Stimulated activated memory B cell treated with anti-CD40 and anti-IgM and Interleukin-4, amounts not matched to agents 10 μg/mL and 1 μg/mL and 100 μg/mL, for 72 hours (primary cell): ENCODE results near the gene SRD5A3.

Source experiments
- ATAC-seq: fragments of 150-1000 bp; cut with Tn5 transposase; 2 replicates; pipeline ENCODE4 v1.10.0; 2021
- H3K27ac Mint-ChIP-seq: one replicate; pipeline ENCODE4 v1.8.0; 2022; ENCODE audit warnings: mild to moderate bottlenecking, mixed read lengths
- H3K27me3 Mint-ChIP-seq: one replicate; pipeline ENCODE4 v1.8.0; 2022; ENCODE audit warnings: mixed read lengths
- H3K36me3 Mint-ChIP-seq: one replicate; pipeline ENCODE4 v1.8.0; 2022; ENCODE audit warnings: mixed read lengths
- H3K4me1 Mint-ChIP-seq: one replicate; pipeline ENCODE4 v1.8.0; 2022; ENCODE audit warnings: mixed read lengths
- H3K4me3 Mint-ChIP-seq: one replicate; pipeline ENCODE4 v1.8.0; 2022; ENCODE audit warnings: mild to moderate bottlenecking, moderate library complexity, mixed read lengths
- H3K9me3 Mint-ChIP-seq: one replicate; pipeline ENCODE4 v1.8.0; 2022; ENCODE audit warnings: mixed read lengths

Gene SRD5A3

GRCh38 chr4:55399581-55399980, 53.5 kb downstream of the SRD5A3 start:
- peak overlapping the region; percentile 59 for H3K4me3 Mint-ChIP-seq
- peaks cover 46% of the 10 kb centered on the region for H3K4me1 Mint-ChIP-seq
- peaks cover 37% of the 10 kb centered on the region for H3K36me3 Mint-ChIP-seq
- H3K27me3 Mint-ChIP-seq, result no peaks in the 10 kb centered on the region
- no peak overlapping the region for H3K27ac Mint-ChIP-seq
- no peak for ATAC-seq
- no peaks in the 10 kb centered on the region for H3K9me3 Mint-ChIP-seq

DNA sequence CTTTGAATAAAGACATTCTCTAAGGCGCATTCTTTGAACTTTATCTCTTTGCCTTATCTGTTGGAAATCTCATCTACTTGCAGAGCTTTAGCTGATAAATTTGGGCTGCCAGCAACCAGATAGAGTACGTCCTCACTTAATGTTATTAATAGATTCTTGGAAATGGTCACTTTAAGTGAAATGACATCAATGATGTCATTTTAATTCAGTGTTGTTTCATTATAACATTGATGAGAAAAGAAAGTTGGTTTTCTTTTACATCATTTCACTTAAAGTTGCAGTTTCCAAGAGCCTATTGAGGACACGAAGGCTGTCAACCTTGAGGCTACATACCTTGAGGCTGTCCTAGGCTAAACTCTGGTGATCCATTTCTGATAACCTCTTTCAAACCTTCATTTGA, 59.0 kb downstream of the SRD5A3 start:
- Mint-ChIP-seq H3K27ac (no peak overlapping the region), H3K9me3 (no peaks in the 10 kb centered on the region), H3K4me3 (no peak overlapping the region), H3K4me1 (peaks cover 44% of the 10 kb centered on the region), H3K27me3 (no peaks in the 10 kb centered on the region), H3K36me3 (peaks cover 38% of the 10 kb centered on the region)
- ATAC-seq, result no peak

DNA sequence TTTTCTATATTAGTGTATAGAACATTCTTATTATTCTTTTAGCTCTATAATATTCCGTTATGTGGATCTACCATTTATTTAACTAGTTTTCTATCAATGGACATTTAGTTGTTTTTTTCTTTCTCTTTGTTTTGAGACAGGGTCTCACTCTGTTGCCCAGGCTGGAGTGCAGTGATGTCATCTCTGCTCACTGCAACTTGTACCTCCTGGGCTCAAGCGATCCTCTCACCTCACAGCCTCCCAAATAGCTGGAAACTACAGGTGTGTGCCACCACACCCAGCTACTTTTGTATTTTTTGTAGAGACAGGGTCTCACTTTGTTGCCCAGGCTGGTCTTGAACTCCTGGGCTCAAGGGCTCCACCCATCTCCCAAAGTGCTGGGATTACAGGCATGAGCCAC, 60.5 kb downstream of the SRD5A3 start:
- H3K9me3 Mint-ChIP-seq, result no peaks in the 10 kb centered on the region
- H3K27ac Mint-ChIP-seq, result peak overlapping the region; percentile 13

GRCh38 chr4:55407119-55407518, 61.1 kb downstream of the SRD5A3 start:
- Mint-ChIP-seq H3K4me3 (no peak overlapping the region), H3K36me3 (peaks cover 33% of the 10 kb centered on the region), H3K9me3 (no peaks in the 10 kb centered on the region), H3K27me3 (no peaks in the 10 kb centered on the region), H3K4me1 (peaks cover 38% of the 10 kb centered on the region), H3K27ac (no peak overlapping the region)
- ATAC-seq, result no peak

More for the DNA sequence above, 60.5 kb downstream of the SRD5A3 start:
- ATAC-seq, result no peak
- Mint-ChIP-seq H3K27me3 (no peaks in the 10 kb centered on the region), H3K4me1 (peaks cover 38% of the 10 kb centered on the region), H3K4me3 (no peak overlapping the region), H3K36me3 (peaks cover 33% of the 10 kb centered on the region)

DNA sequence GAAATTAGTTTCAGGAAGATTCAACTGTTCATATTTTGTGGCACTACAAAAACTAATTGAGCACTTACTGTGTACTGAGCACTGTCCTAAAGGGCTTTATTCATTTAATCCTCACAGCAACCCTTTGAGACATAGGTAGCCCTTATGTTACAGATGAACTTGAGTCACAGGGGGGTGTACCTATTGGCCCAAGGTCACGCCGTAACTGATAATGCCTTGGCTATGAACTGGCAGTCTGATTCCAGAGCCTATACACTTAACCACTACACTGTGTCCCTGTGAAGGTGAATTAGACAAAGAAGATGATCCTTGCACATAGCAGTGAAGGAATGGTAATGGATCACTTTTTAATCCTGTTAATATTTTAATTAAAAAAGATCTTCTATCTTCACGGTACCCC, 61.7 kb downstream of the SRD5A3 start:
- no peaks in the 10 kb centered on the region for H3K9me3 Mint-ChIP-seq
- H3K4me3 Mint-ChIP-seq, result no peak overlapping the region
- H3K36me3 Mint-ChIP-seq, result peaks cover 33% of the 10 kb centered on the region
- no peak for ATAC-seq
- H3K4me1 Mint-ChIP-seq, result peaks cover 38% of the 10 kb centered on the region
- H3K27me3 Mint-ChIP-seq, result no peaks in the 10 kb centered on the region
- no peak overlapping the region for H3K27ac Mint-ChIP-seq

DNA sequence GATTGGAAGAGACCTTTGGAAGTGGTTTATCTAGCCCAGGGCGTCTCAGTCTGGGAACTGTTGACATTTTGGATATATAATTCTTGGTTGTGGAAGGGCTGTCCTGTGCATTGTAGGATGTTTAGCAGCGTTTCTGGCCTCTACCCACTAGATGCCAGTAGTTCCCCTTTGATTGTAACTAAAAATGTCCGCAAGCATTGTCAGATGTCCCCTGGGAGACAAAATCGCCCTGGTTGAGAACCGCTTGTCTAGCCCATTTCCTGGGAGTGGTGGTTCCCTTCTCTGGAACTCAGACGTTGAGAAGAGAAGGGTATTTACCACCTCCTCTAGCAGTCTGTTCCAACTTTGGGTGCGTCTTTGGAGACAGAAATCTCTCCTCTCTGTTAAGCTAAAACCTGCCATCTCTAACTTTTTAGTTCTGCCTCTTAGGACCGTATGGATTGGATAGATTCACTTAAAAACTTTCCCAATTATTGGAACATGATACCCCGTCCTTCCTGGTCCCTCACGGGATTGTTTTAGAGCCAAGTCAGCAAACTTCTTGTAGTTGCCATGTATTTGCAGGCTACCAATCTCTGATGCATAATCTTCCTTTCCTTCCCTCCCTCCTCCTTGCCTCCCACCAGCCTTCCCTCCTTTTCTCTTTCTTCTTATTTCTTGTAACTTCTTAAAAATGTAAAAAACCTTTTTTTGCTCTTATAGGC, 63.6 kb downstream of the SRD5A3 start:
- peaks cover 25% of the 10 kb centered on the region for H3K36me3 Mint-ChIP-seq
- H3K27ac Mint-ChIP-seq, result peak overlapping the region; percentile 92
- peaks cover 30% of the 10 kb centered on the region for H3K4me1 Mint-ChIP-seq
- H3K27me3 Mint-ChIP-seq, result no peaks in the 10 kb centered on the region
- ATAC-seq, result peak; percentile 95
- no peaks in the 10 kb centered on the region for H3K9me3 Mint-ChIP-seq
- H3K4me3 Mint-ChIP-seq, result peak overlapping the region; percentile 54

GRCh38 chr4:55410431-55410830, 64.4 kb downstream of the SRD5A3 start:
- peaks cover 29% of the 10 kb centered on the region for H3K4me1 Mint-ChIP-seq
- peak overlapping the region; percentile 92 for H3K27ac Mint-ChIP-seq

DNA sequence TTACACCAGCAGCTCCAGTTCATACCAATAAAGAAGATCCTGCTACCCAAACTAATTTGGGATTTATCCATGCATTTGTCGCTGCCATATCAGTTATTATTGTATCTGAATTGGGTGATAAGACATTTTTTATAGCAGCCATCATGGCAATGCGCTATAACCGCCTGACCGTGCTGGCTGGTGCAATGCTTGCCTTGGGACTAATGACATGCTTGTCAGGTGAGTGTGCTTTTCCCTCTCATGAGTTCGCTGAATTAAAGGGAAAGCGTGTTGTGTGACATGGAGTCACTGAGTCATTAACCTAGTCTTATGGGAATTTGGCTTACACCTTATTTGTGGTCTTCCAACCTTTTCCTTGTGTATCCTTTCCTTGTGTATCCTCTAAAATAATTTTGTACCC, 65.6 kb downstream of the SRD5A3 start:
- Mint-ChIP-seq H3K27ac (no peak overlapping the region), H3K27me3 (no peaks in the 10 kb centered on the region), H3K4me3 (no peak overlapping the region), H3K9me3 (no peaks in the 10 kb centered on the region), H3K36me3 (peaks cover 7% of the 10 kb centered on the region), H3K4me1 (peaks cover 20% of the 10 kb centered on the region)
- ATAC-seq, result no peak

More at GRCh38 chr4:55410431-55410830, 64.4 kb downstream of the SRD5A3 start:
- Mint-ChIP-seq H3K4me3 (no peak overlapping the region), H3K36me3 (peaks cover 18% of the 10 kb centered on the region), H3K27me3 (no peaks in the 10 kb centered on the region), H3K9me3 (no peaks in the 10 kb centered on the region)
- no peak for ATAC-seq

DNA sequence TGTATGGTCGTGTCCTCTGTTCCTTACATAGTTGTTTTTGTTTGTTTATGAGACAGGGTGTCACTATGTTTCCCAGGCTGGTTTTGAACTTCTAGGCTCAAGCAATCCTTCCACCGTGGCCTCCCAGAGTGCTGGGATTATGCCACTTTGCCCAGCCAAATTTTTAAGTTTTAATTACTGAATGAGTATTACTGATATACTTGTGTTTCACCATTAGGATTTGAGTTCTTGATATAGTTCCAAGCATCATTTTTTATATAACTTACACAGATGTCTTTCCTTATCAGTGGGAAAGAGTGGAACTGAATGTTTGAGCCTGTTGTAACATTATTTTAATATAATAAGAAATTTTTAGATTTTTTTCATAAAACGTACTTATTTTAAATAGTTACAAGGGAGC, 70.1 kb downstream of the SRD5A3 start:
- Mint-ChIP-seq H3K9me3 (no peaks in the 10 kb centered on the region), H3K4me1 (no peaks in the 10 kb centered on the region), H3K36me3 (peaks cover 20% of the 10 kb centered on the region), H3K27ac (no peak overlapping the region), H3K27me3 (no peaks in the 10 kb centered on the region), H3K4me3 (no peak overlapping the region)
- no peak for ATAC-seq
